HCT116 (cell line): Measurements from ENCODE around the gene C5orf34. TPM values are rescaled to one million over a fixed set of nuclear protein-coding genes. Genes with fewer than 3 reads are reported as not detected.

Experiments used
- ATAC-seq: fragments of 200-7000 bp; cut with Tn5 transposase; 2 replicates; pipeline ENCODE4 v1.9.1; 2020; ENCODE audit warnings: mild to moderate bottlenecking, moderate library complexity
- BruUV-seq: library from RNA; stranded (reverse); fragments of 400-500 nt; replicated peaks from 2 replicates; lab custom pipeline; 2021; lab: Mats Ljungman, UMichigan
- CTCF ChIA-PET: fragments of 300-600 bp; sonication (Branson Sonifier 250); formaldehyde crosslinking; loops from one replicate; lab custom pipeline; 2021; ENCODE audit warnings: antibody characterized with exemption; lab: Charles Lee
- POLR2A ChIA-PET: fragments of 300-600, 350-600 bp; sonication (Branson Sonifier 250); formaldehyde crosslinking; loops from one replicate; lab custom pipeline; 2021; ENCODE audit warnings: antibody characterized with exemption; lab: Charles Lee
- RAD21 ChIA-PET, 2 experiments: fragments of 300-600 bp; sonication (Branson Sonifier 250); formaldehyde crosslinking; loops; one replicate each; lab custom pipeline; 2023; ENCODE audit warnings: low total read pairs in 2 of 2; ENCODE audit not compliant: uncharacterized antibody in 2 of 2, unreplicated experiment in 2 of 2, low non-redundant PET in 1 of 2; lab: Charles Lee
- DNase-seq: peaks from one replicate; pipeline ENCODE4 v3.0.0-alpha.2; 2010; ENCODE audit warnings: low read depth, low spot score
- H2AFZ ChIP-seq: fragments of 200-600 bp; shearing (Covaris generic), sonication (generic); 2 replicates; pipeline ENCODE4 v1.6.1; 2017; ENCODE audit warnings: low read depth, mixed run types, mixed read lengths, antibody characterized with exemption, low read length; ENCODE audit not compliant: poor library complexity, severe bottlenecking
- H3K27ac ChIP-seq: 2 replicates; pipeline ENCODE4 v1.5.1; 2012; ENCODE audit warnings: low read depth, low read length
- H3K27me3 ChIP-seq: fragments of 200-600 bp; sonication (generic); 2 replicates; pipeline ENCODE4 v1.6.1; 2016; ENCODE audit warnings: mixed run types, low read length, mixed read lengths; ENCODE audit not compliant: insufficient read depth
- H3K36me3 ChIP-seq, 2 experiments: fragments of 200-500 bp in 1 of 2; fragments of 200-600 bp in 1 of 2; sonication (Bioruptor generic) in 1 of 2; sonication (generic) in 1 of 2; 2 replicates each; pipeline versions ENCODE4 v1.5.1 to v1.6.1; 2014 to 2016; ENCODE audit warnings: low read length in 2 of 2, inconsistent platforms in 1 of 2, mixed read lengths in 1 of 2, mixed run types in 1 of 2; ENCODE audit not compliant: insufficient read depth in 2 of 2, control insufficient read depth in 1 of 2
- H3K4me1 ChIP-seq, 2 experiments: fragments of 200-600 bp in 1 of 2; sonication (generic) in 1 of 2; 2 replicates each; pipeline versions ENCODE4 v1.5.1 to v1.6.1; 2012 to 2017; ENCODE audit warnings: low read length in 2 of 2, inconsistent platforms in 1 of 2, mild to moderate bottlenecking in 1 of 2, mixed read lengths in 1 of 2, mixed run types in 1 of 2, moderate library complexity in 1 of 2; ENCODE audit not compliant: insufficient read depth in 2 of 2, control insufficient read depth in 1 of 2
- H3K4me2 ChIP-seq: fragments of 200-600 bp; sonication (generic); 2 replicates; pipeline ENCODE4 v1.6.1; 2017; ENCODE audit warnings: mixed run types, low read length, mixed read lengths
- H3K4me3 ChIP-seq, 2 experiments: fragments of 200-600 bp in 1 of 2; sonication (generic) in 1 of 2; replicated peaks in 1 of 2; 2 replicates each; pipeline ENCODE4 v1.5.1; 2011 to 2016; ENCODE audit warnings: low read length in 2 of 2, control low read depth in 1 of 2, low read depth in 1 of 2, mild to moderate bottlenecking in 1 of 2, mixed read lengths in 1 of 2, mixed run types in 1 of 2
- H3K79me2 ChIP-seq: fragments of 200-600 bp; sonication (generic); 2 replicates; pipeline ENCODE4 v1.6.1; 2017; ENCODE audit warnings: mild to moderate bottlenecking, mixed run types, low read length, moderate library complexity, mixed read lengths; ENCODE audit not compliant: insufficient read depth
- H3K9ac ChIP-seq: fragments of 200-600 bp; sonication (generic); 2 replicates; pipeline ENCODE4 v1.6.1; 2016; ENCODE audit warnings: low read length, mixed read lengths
- H3K9me2 ChIP-seq: fragments of 200-600 bp; sonication (generic), shearing (Covaris generic); 2 replicates; pipeline ENCODE4 v1.6.1; 2017; ENCODE audit warnings: mixed run types, mild to moderate bottlenecking, moderate library complexity; ENCODE audit not compliant: insufficient read depth
- H3K9me3 ChIP-seq, 2 experiments: fragments of 200-500 bp in 1 of 2; fragments of 200-600 bp in 1 of 2; sonication (Bioruptor generic) in 1 of 2; sonication (generic) in 1 of 2; 2 replicates each; pipeline ENCODE4 v1.6.1; 2014 to 2017; ENCODE audit warnings: low read length in 2 of 2, mixed read lengths in 2 of 2, inconsistent platforms in 1 of 2, low read depth in 1 of 2, mild to moderate bottlenecking in 1 of 2, mixed run types in 1 of 2, moderate library complexity in 1 of 2; ENCODE audit not compliant: control insufficient read depth in 1 of 2, insufficient read depth in 1 of 2
- H4K20me1 ChIP-seq: fragments of 200-600 bp; sonication (generic), shearing (Covaris generic); 2 replicates; pipeline ENCODE4 v1.6.1; 2017; ENCODE audit warnings: mixed run types, mild to moderate bottlenecking, moderate library complexity; ENCODE audit not compliant: insufficient read depth
- POLR2A ChIP-seq: IDR thresholded peaks from 2 replicates; pipeline ENCODE4 v1.7.0; 2011; ENCODE audit warnings: borderline replicate concordance; ENCODE audit not compliant: insufficient read depth, insufficient read length; ENCODE audit errors: extremely low read depth
- TCF7L2 ChIP-seq: IDR thresholded peaks from 2 replicates; pipeline ENCODE4 v1.7.0; 2011; ENCODE audit warnings: borderline replicate concordance, inconsistent platforms; ENCODE audit not compliant: insufficient read depth, insufficient read length; ENCODE audit errors: extremely low read depth
- intact Hi-C: fragments of 100-400 bp; cut with micrococcal nuclease; formaldehyde crosslinking; loops from 2 replicates; pipeline ENCODE4 v1.10.0; 2022
- total RNA-seq: library from RNA; stranded (reverse); gene quantifications from one replicate; pipeline ENCODE4 v1.2.1, GENCODE V29; 2021; ENCODE audit not compliant: unreplicated experiment
- TF ChIP-seq, protein P1 (sequence below): IDR thresholded peaks from 2 replicates; pipeline ENCODE4 v1.6.1; 2012
- TF ChIP-seq, protein P2 (sequence below), 3 experiments: fragments of 200-600 bp in 1 of 3; sonication (generic) in 1 of 3; IDR thresholded peaks in 2 of 3; conservative IDR thresholded peaks in 1 of 3; 2 replicates each; pipeline ENCODE4 v1.5.1; 2012 to 2017; ENCODE audit warnings: low read depth in 2 of 3, low read length in 2 of 3, antibody characterized with exemption in 1 of 3, borderline replicate concordance in 1 of 3, control low read depth in 1 of 3, mild to moderate bottlenecking in 1 of 3, mixed read lengths in 1 of 3, mixed run types in 1 of 3, moderate library complexity in 1 of 3; ENCODE audit not compliant: insufficient read depth in 1 of 3
- TF ChIP-seq, protein P3 (sequence below): IDR thresholded peaks from 2 replicates; pipeline ENCODE4 v1.6.1; 2011; ENCODE audit warnings: mild to moderate bottlenecking, low read length, moderate library complexity; ENCODE audit not compliant: insufficient replicate concordance; ENCODE audit errors: extremely low read depth

Gene C5orf34
- total RNA-seq, 1 experiment from 2014 or later, result 4.8 TPM

DNA sequence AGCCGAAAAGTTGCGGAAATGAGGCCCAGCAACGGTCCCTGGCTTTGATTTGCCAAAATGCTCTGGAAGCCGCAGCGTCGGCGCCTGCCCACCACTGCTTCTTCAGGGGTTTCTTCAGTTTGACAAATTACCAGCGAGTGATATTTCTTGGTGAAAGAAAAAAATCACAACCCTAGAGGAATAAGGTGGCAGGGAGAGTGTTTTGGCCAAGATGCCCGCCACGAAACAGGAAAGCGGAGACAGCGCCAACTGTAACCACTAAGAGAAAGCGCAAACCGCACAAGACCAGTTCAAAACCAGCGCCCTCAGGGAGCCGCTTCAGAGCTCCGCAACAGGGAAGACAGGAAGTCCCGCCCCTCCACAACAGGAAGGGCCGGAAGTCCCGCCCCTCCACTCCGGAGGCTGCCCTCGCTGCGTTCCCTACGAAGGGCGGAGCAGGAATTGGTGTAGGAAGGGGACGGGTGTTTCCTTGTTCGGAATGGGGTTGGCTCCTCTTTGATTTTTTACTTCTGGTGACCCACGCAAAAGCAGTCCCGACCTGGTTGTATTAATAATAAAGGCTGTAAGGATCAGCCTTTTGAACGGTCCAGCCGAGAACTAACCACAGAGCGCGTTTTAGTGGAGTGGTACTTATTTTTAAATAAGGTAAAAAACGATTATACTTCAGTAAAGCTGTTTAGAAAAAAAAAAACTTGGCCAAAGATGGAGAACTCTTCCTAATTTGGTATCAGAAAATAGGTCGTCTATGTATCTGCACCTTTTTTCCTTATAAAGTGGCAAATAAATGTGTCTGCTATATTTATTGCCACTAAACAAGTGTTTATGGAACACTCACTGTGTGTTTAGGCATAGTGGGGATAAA lies at the start of gene C5orf34 (continued):
- TF ChIP-seq, protein P1, sequence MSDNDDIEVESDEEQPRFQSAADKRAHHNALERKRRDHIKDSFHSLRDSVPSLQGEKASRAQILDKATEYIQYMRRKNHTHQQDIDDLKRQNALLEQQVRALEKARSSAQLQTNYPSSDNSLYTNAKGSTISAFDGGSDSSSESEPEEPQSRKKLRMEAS, result peak; percentile 68

DNA sequence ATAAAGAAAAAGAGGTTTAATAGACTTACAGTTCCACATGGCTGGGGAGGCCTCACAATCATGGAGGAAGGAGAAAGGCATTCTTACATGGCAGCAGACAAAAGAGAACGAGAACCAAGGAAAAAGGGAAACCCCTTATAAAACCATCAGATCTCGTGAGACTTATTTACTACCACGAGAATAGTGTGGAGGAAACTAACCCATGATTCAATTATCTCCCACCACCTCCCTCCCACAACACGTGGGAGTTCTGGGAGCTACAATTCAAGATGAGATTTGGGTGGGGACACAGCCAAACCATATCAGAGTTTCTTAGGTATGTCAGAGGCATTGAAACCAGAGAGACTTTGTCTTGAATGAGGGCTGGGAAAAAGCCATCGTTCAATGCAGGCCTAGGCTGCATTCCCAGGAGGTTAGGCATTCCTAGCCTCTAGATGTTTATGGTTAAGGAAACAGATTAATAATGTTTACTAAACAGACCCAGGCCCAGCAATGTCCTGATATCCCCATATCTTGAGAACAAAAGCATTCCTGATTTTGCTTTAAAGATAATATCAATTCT lies 49.4 kb upstream of the C5orf34 start:
- no TSS peak for BruUV-seq
- Histone ChIP-seq H3K4me2 (no peak overlapping the region), H2AFZ (no peak overlapping the region), H3K4me3 (no peak overlapping the region), H3K9me2 (no peaks in the 10 kb centered on the region), H3K9me3 (no peaks in the 10 kb centered on the region), H3K79me2 (no peaks in the 10 kb centered on the region), H3K27ac (no peak overlapping the region), H3K27me3 (no peaks in the 10 kb centered on the region), H4K20me1 (no peaks in the 10 kb centered on the region), H3K36me3 (no peaks in the 10 kb centered on the region), H3K4me1 (0 out of 4 replicates have a peak, but pooled peaks cover 0 to 2% of the 10 kb centered on the region in 2 experiments), H3K9ac (no peak overlapping the region)
- TF ChIP-seq, protein P2, sequence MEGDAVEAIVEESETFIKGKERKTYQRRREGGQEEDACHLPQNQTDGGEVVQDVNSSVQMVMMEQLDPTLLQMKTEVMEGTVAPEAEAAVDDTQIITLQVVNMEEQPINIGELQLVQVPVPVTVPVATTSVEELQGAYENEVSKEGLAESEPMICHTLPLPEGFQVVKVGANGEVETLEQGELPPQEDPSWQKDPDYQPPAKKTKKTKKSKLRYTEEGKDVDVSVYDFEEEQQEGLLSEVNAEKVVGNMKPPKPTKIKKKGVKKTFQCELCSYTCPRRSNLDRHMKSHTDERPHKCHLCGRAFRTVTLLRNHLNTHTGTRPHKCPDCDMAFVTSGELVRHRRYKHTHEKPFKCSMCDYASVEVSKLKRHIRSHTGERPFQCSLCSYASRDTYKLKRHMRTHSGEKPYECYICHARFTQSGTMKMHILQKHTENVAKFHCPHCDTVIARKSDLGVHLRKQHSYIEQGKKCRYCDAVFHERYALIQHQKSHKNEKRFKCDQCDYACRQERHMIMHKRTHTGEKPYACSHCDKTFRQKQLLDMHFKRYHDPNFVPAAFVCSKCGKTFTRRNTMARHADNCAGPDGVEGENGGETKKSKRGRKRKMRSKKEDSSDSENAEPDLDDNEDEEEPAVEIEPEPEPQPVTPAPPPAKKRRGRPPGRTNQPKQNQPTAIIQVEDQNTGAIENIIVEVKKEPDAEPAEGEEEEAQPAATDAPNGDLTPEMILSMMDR (IDR thresholded peaks at IDR 0.05 in 2 of 3, conservative IDR thresholded peaks at IDR 0.05 in 1 of 3; ENCODE audit: borderline replicate concordance in 1 of 3, insufficient read depth in 1 of 3, low read depth in 2 of 3, low read length in 2 of 3), result no peak
- TF ChIP-seq TCF7L2 (no peak), POLR2A (no peak)
- TF ChIP-seq, protein P3, sequence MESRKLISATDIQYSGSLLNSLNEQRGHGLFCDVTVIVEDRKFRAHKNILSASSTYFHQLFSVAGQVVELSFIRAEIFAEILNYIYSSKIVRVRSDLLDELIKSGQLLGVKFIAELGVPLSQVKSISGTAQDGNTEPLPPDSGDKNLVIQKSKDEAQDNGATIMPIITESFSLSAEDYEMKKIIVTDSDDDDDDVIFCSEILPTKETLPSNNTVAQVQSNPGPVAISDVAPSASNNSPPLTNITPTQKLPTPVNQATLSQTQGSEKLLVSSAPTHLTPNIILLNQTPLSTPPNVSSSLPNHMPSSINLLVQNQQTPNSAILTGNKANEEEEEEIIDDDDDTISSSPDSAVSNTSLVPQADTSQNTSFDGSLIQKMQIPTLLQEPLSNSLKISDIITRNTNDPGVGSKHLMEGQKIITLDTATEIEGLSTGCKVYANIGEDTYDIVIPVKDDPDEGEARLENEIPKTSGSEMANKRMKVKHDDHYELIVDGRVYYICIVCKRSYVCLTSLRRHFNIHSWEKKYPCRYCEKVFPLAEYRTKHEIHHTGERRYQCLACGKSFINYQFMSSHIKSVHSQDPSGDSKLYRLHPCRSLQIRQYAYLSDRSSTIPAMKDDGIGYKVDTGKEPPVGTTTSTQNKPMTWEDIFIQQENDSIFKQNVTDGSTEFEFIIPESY, result no peak
- CTCF ChIA-PET, result no interaction called here
- intact Hi-C loops, result no loop called here
- DNase-seq (no peak), ATAC-seq (no peak)
- RAD21 ChIA-PET, result no interaction called here
- POLR2A ChIA-PET, result no interaction called here
